ENCODE measurements around the gene BIVM. TPM values are rescaled to one million over a fixed set of nuclear protein-coding genes. Genes with fewer than 3 reads are reported as not detected.

Gene BIVM
- total RNA-seq, 2 donors from 2014 or later: 26.8 to 33.2 TPM

DNA sequence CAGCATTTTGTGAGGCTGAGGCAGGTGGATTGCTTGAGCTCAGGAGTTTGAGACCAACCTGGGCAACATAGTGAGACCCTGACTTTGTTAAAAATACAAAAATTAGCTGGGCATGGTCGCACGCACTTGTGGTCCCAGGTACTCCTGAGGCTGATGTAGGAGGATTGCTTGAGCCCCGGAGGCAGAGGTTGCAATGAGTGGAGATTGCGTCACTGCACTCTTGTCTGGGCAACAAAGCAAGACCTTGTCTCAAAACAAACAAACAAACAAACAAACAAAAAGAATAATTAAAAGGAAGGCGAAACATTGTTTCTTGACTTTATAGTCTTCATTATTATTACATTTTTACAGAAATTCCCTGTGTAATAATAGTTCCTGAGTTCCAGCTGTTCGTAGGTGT lies 15.9 kb downstream of the BIVM start:
- Histone ChIP-seq H3K27me3 (replicated peaks; ENCODE audit: insufficient read depth) (no peaks in the 10 kb centered on the region), H3K4me1 (ENCODE audit: control insufficient read depth in 1 of 2, low read depth in 2 of 2) (peaks cover 0 to 4% of the 10 kb centered on the region in 2 donors), H3K4me3 (no peak overlapping the region), H3K36me3 (no peaks in the 10 kb centered on the region), H3K9me3 (peaks cover 3% of the 10 kb centered on the region), H3K27ac (no peak overlapping the region)
- no peak for DNase-seq (ENCODE audit: low spot score)
- no peak for ATAC-seq (ENCODE audit: insufficient number of reproducible peaks, low FRiP score, low read depth)
- TF ChIP-seq, protein P1, sequence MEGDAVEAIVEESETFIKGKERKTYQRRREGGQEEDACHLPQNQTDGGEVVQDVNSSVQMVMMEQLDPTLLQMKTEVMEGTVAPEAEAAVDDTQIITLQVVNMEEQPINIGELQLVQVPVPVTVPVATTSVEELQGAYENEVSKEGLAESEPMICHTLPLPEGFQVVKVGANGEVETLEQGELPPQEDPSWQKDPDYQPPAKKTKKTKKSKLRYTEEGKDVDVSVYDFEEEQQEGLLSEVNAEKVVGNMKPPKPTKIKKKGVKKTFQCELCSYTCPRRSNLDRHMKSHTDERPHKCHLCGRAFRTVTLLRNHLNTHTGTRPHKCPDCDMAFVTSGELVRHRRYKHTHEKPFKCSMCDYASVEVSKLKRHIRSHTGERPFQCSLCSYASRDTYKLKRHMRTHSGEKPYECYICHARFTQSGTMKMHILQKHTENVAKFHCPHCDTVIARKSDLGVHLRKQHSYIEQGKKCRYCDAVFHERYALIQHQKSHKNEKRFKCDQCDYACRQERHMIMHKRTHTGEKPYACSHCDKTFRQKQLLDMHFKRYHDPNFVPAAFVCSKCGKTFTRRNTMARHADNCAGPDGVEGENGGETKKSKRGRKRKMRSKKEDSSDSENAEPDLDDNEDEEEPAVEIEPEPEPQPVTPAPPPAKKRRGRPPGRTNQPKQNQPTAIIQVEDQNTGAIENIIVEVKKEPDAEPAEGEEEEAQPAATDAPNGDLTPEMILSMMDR (IDR thresholded peaks at IDR 0.05): no peak

DNA sequence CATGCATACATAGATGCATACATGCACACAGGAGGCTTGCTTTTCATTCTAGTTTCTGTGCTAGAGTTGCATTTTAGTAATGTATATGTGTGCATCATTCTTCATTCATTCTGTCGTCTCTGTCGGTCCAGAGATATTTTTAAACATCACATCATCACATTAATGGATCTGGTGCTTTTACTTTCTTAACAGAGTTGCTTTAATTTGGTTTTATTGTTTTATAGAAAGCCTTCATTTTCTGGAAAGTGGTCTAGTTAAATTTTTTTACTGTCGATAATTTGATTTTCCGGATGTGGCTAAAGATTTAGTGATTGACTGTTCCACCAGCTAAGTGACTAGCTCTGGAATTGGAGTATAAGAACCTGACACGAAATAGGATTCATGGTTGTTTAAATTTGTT lies 16.9 kb downstream of the BIVM start:
- DNase-seq (ENCODE audit: low spot score): no peak
- H3K27me3 ChIP-seq (replicated peaks; ENCODE audit: insufficient read depth): no peaks in the 10 kb centered on the region
- peaks cover 0 to 4% of the 10 kb centered on the region in 2 donors for H3K4me1 ChIP-seq (ENCODE audit: control insufficient read depth in 1 of 2, low read depth in 2 of 2)
- H3K27ac ChIP-seq: no peak overlapping the region
- no peak overlapping the region for H3K4me3 ChIP-seq
- TF ChIP-seq, protein P1 (IDR thresholded peaks at IDR 0.05): no peak
- ATAC-seq (ENCODE audit: insufficient number of reproducible peaks, low FRiP score, low read depth): no peak
- H3K36me3 ChIP-seq: no peaks in the 10 kb centered on the region
- peaks cover 3% of the 10 kb centered on the region for H3K9me3 ChIP-seq

DNA sequence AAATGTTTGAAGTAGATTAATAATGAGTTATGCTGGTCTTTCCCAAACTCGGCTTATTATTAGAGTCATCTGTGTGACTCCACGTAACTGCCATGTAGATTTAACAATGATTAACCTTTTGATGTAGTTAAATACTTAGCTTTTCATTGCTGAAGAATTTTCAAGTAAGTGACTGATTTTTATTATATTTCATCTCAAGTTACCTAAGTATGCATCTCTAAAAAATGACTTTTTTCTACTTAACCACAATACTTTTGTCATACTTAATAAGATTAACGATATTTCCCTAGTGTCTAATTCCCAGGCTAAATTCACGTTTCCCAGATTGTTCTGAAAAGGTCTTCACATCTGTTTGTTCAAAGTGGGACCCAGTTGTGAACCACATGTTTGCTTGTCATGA lies 17.8 kb downstream of the BIVM start:
- Histone ChIP-seq H3K27ac (no peak overlapping the region), H3K36me3 (no peaks in the 10 kb centered on the region), H3K27me3 (replicated peaks; ENCODE audit: insufficient read depth) (no peaks in the 10 kb centered on the region), H3K9me3 (no peaks in the 10 kb centered on the region), H3K4me3 (no peak overlapping the region), H3K4me1 (ENCODE audit: control insufficient read depth in 1 of 2, low read depth in 2 of 2) (peaks cover 0 to 4% of the 10 kb centered on the region in 2 donors)
- no peak for ATAC-seq (ENCODE audit: insufficient number of reproducible peaks, low FRiP score, low read depth)
- TF ChIP-seq, protein P1 (IDR thresholded peaks at IDR 0.05): no peak
- no peak for DNase-seq (ENCODE audit: low spot score)

DNA sequence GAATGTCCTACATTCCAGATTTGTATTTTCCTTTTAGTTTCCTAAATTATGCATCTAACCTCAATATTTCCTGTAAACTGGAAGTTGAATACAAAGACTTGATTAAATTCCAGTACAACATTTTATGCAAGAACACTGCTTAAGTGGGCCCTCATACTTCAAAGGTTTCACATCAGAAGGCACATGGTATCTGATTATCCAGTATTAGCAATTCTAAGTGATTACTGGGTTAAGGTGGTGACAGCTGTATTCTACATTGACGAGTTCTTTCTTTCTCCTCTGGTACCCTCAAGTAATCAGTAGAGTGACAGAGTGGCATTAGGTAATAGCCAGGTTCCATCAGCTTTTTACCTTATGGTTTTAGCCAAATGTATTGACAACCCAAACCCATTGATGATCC lies 18.3 kb downstream of the BIVM start:
- Histone ChIP-seq H3K4me1 (ENCODE audit: control insufficient read depth in 1 of 2, low read depth in 2 of 2) (peaks cover 0 to 4% of the 10 kb centered on the region in 2 donors), H3K9me3 (no peaks in the 10 kb centered on the region), H3K27ac (no peak overlapping the region), H3K36me3 (no peaks in the 10 kb centered on the region), H3K27me3 (replicated peaks; ENCODE audit: insufficient read depth) (no peaks in the 10 kb centered on the region), H3K4me3 (no peak overlapping the region)
- no peak for DNase-seq (ENCODE audit: low spot score)
- TF ChIP-seq, protein P1 (IDR thresholded peaks at IDR 0.05): no peak
- ATAC-seq (ENCODE audit: insufficient number of reproducible peaks, low FRiP score, low read depth): no peak

DNA sequence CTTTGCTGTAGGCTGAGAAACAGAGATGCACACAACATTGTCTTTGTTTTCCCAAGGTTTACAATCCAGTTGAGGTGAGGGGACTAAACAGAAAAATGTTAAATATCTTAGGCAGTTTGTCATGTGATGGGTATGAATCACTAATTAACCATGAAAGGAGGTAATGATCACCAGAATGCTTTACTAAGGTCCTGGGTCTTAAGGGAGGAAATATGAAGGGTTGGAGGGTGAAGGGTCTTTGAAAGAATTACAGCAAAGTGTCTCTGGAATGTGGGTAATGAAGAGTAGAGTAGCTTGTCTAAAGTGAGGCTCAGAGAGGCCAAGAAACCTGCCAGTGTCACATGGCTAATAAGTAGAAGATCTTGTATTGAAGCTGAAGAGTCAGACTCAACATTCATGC lies 19.0 kb downstream of the BIVM start:
- Histone ChIP-seq H3K36me3 (peaks cover 4% of the 10 kb centered on the region), H3K9me3 (no peaks in the 10 kb centered on the region), H3K27ac (no peak overlapping the region), H3K4me1 (ENCODE audit: control insufficient read depth in 1 of 2, low read depth in 2 of 2) (peaks cover 0 to 4% of the 10 kb centered on the region in 2 donors), H3K27me3 (replicated peaks; ENCODE audit: insufficient read depth) (no peaks in the 10 kb centered on the region), H3K4me3 (no peak overlapping the region)
- TF ChIP-seq, protein P1 (IDR thresholded peaks at IDR 0.05): no peak
- ATAC-seq (ENCODE audit: insufficient number of reproducible peaks, low FRiP score, low read depth): no peak
- no peak for DNase-seq (ENCODE audit: low spot score)
